GM12864 (cell line): ENCODE results near the gene KIF12.

Experiments used
- DNase-seq: peaks from one replicate; pipeline ENCODE4 v3.0.0-alpha.2; 2011; ENCODE audit warnings: low read depth
- H3K4me3 ChIP-seq: 2 replicates; pipeline ENCODE4 v1.5.1; 2011; ENCODE audit warnings: mild to moderate bottlenecking, low read depth, low read length, control low read depth
- CTCF ChIP-seq: IDR thresholded peaks from 2 replicates; pipeline ENCODE4 v1.5.1; 2011; ENCODE audit warnings: low read depth, mild to moderate bottlenecking, moderate library complexity, low read length, control low read depth, inconsistent platforms; ENCODE audit errors: missing control alignments

KIF12 gene

GRCh38 chr9:114056527-114056926 lies 42.6 kb downstream of the KIF12 start:
- no peak for DNase-seq
- no peak overlapping the region for H3K4me3 ChIP-seq
- no peak for TF ChIP-seq CTCF

- DNase-seq = no peak
- no peak for TF ChIP-seq CTCF
Observed at GRCh38 chr9:114055894-114056293, 43.2 kb downstream of the KIF12 start.

GRCh38 chr9:114055061-114055460 lies 44.0 kb downstream of the KIF12 start:
- no peak overlapping the region for H3K4me3 ChIP-seq
- no peak for DNase-seq
- no peak for TF ChIP-seq CTCF

More at GRCh38 chr9:114055894-114056293, 43.2 kb downstream of the KIF12 start:
- H3K4me3 ChIP-seq = no peak overlapping the region

GRCh38 chr9:114054191-114054690 lies 44.9 kb downstream of the KIF12 start:
- TF ChIP-seq CTCF = no peak
- DNase-seq = no peak
- H3K4me3 ChIP-seq = no peak overlapping the region

GRCh38 chr9:114053246-114054005 lies 45.7 kb downstream of the KIF12 start:
- H3K4me3 ChIP-seq = no peak overlapping the region
- DNase-seq = no peak
- TF ChIP-seq CTCF = no peak

- TF ChIP-seq CTCF = no peak
- no peak overlapping the region for H3K4me3 ChIP-seq
- DNase-seq = no peak
Observed at GRCh38 chr9:114051706-114052105, 47.4 kb downstream of the KIF12 start.

- no peak overlapping the region for H3K4me3 ChIP-seq
- TF ChIP-seq CTCF = no peak
- no peak for DNase-seq
Observed at GRCh38 chr9:114051281-114051680, 47.8 kb downstream of the KIF12 start.
